Spleen (tissue), 7 donors: Measurements from ENCODE around the gene RNF166.

Source experiments
- CTCF ChIP-seq, 11 experiments: fragments of 200-600 bp in 7 of 11; fragments of 450-650 bp in 4 of 11; sonication (generic) in 4 of 11; IDR thresholded peaks in 8 of 11; conservative IDR thresholded peaks in 3 of 11; 1 replicate in 7 of 11; 2 replicates in 4 of 11; pipeline versions ENCODE4 v1.4.0 to v1.8.0; 2016 to 2021; ENCODE audit warnings: antibody characterized with exemption in 11 of 11, inconsistent platforms in 4 of 11, mild to moderate bottlenecking in 1 of 11
- POLR2A ChIP-seq, 3 donors: fragments of 450-650 bp; IDR thresholded peaks; one replicate each; pipeline ENCODE4 v1.5.1; 2017; ENCODE audit warnings: antibody characterized with exemption in 3 of 3, mild to moderate bottlenecking in 1 of 3
- donor health status: DM: no; HTN: no; CAD: no; lungs with moderate emphysema.
- donor health status: DM: no; HTN: no; CAD: no.
- donor health status: DM: no; HTN: no; CAD: no.

GRCh38 chr16:88748364-88748763 lies 42.2 kb upstream of the RNF166 start:
- TF ChIP-seq POLR2A (IDR thresholded peaks at IDR 0.05) (no peak), CTCF (IDR thresholded peaks at IDR 0.05 in 8 of 11, conservative IDR thresholded peaks at IDR 0.05 in 3 of 11) (no peak)
